Liver (tissue), 9 donors: Measurements from ENCODE around the gene GNB1L. TPM values are rescaled to one million over a fixed set of nuclear protein-coding genes. Genes with fewer than 3 reads are reported as not detected.

Source experiments
- DNase-seq: peaks from one replicate; pipeline ENCODE4 v3.0.0-alpha.2; 2017; ENCODE audit warnings: low spot score
- H3K27ac ChIP-seq, 2 donors: one replicate each; pipeline ENCODE4 v1.7.0; 2013; ENCODE audit warnings: inconsistent platforms in 2 of 2, low read length in 2 of 2, control low read depth in 1 of 2, low read depth in 1 of 2, mild to moderate bottlenecking in 1 of 2
- H3K27me3 ChIP-seq, 4 donors: one replicate each; pipeline versions ENCODE4 v1.6.1 to v1.7.0; 2013; ENCODE audit warnings: low read length in 3 of 4, inconsistent platforms in 1 of 4, mild to moderate bottlenecking in 1 of 4, moderate library complexity in 1 of 4; ENCODE audit not compliant: control insufficient read depth in 4 of 4, insufficient read depth in 4 of 4
- H3K36me3 ChIP-seq, 4 donors: one replicate each; pipeline versions ENCODE4 v1.6.1 to v1.7.0; 2013; ENCODE audit warnings: low read length in 3 of 4, mild to moderate bottlenecking in 3 of 4, low read depth in 1 of 4, moderate library complexity in 1 of 4; ENCODE audit not compliant: control insufficient read depth in 4 of 4, insufficient read depth in 3 of 4
- H3K4me1 ChIP-seq, 4 donors: one replicate each; pipeline versions ENCODE4 v1.6.1 to v1.7.0; 2013; ENCODE audit warnings: low read length in 3 of 4, mild to moderate bottlenecking in 3 of 4, moderate library complexity in 1 of 4; ENCODE audit not compliant: control insufficient read depth in 4 of 4, insufficient read depth in 4 of 4
- H3K4me3 ChIP-seq, 3 donors: one replicate each; pipeline versions ENCODE4 v1.6.1 to v1.7.0; 2013; ENCODE audit warnings: low read length in 3 of 3, control low read depth in 1 of 3, low read depth in 1 of 3, mild to moderate bottlenecking in 1 of 3
- H3K9ac ChIP-seq, 2 donors: one replicate each; pipeline ENCODE4 v1.7.0; 2013; ENCODE audit warnings: low read length in 2 of 2, mild to moderate bottlenecking in 2 of 2, moderate library complexity in 2 of 2, control low read depth in 1 of 2, low read depth in 1 of 2
- H3K9me3 ChIP-seq, 4 donors: one replicate each; pipeline versions ENCODE4 v1.6.1 to v1.7.0; 2013; ENCODE audit warnings: low read length in 3 of 4; ENCODE audit not compliant: control insufficient read depth in 4 of 4
- ATF3 ChIP-seq: IDR thresholded peaks from 2 replicates; pipeline ENCODE4 v1.6.1; 2016; ENCODE audit warnings: antibody characterized with exemption
- EGR1 ChIP-seq, 2 donors: IDR thresholded peaks; 2 replicates each; pipeline ENCODE4 v1.6.1; 2016 to 2018; ENCODE audit warnings: antibody characterized with exemption in 2 of 2, low read depth in 2 of 2
- HNF4A ChIP-seq, 2 donors: conservative IDR thresholded peaks; 2 replicates each; pipeline ENCODE4 v1.6.1; 2016; ENCODE audit warnings: antibody characterized with exemption in 2 of 2, mild to moderate bottlenecking in 2 of 2
- HNF4G ChIP-seq: IDR thresholded peaks from 2 replicates; pipeline ENCODE4 v1.6.1; 2016; ENCODE audit warnings: antibody characterized with exemption
- JUND ChIP-seq, 2 donors: IDR thresholded peaks; 2 replicates each; pipeline ENCODE4 v1.6.1; 2016; ENCODE audit warnings: antibody characterized with exemption in 2 of 2
- REST ChIP-seq: IDR thresholded peaks from 2 replicates; pipeline ENCODE4 v1.6.1; 2016; ENCODE audit warnings: antibody characterized with exemption, mild to moderate bottlenecking
- RXRA ChIP-seq, 2 donors: IDR thresholded peaks; 2 replicates each; pipeline ENCODE4 v1.6.1; 2017 to 2018; ENCODE audit warnings: antibody characterized with exemption in 2 of 2, mild to moderate bottlenecking in 1 of 2
- SP1 ChIP-seq: IDR thresholded peaks from 2 replicates; pipeline ENCODE4 v1.6.1; 2018; ENCODE audit warnings: antibody characterized with exemption, mild to moderate bottlenecking
- TAF1 ChIP-seq: conservative IDR thresholded peaks from 2 replicates; pipeline ENCODE4 v1.6.1; 2016; ENCODE audit warnings: antibody characterized with exemption, mild to moderate bottlenecking
- whole genome bisulfite sequencing: extraction: QIAGEN DNeasy Blood & Tissue Kit; methylation state at CpG from one replicate; pipeline ENCODE4 v1.1.7; 2013; 5-methylcytosine and 5-hydroxymethylcytosine counted together
- polyA plus RNA-seq, 2 donors: library from polyadenylated mRNA; stranded (reverse) in 1 of 2; unstranded in 1 of 2; fragments of 200-250 nt in 1 of 2; fragments of >200 nt in 1 of 2; fragmentation: Nextera tagmentation in 1 of 2; extraction: Ambion mirVana in 1 of 2; gene quantifications; one replicate each; pipeline versions ENCODE4 v1.2.1 to v1.2.3, GENCODE V29; 2013 to 2015
- total RNA-seq, 2 donors: library from RNA; depleted of rRNA; stranded (reverse); fragments of >200 nt; gene quantifications; one replicate each; pipeline ENCODE4 v1.2.3, GENCODE V29; 2014
- TF ChIP-seq, protein P1 (sequence below): IDR thresholded peaks from 2 replicates; pipeline ENCODE4 v1.6.1; 2016; ENCODE audit warnings: antibody characterized with exemption
- TF ChIP-seq, protein P2 (sequence below): IDR thresholded peaks from 2 replicates; pipeline ENCODE4 v1.6.1; 2016; ENCODE audit warnings: antibody characterized with exemption
- donor health status: healthy.
- donor health status: healthy.
- donor health status: healthy.
- donor health status: healthy.
- donor health status: healthy.

Gene GNB1L
- total and polyA plus RNA-seq, 4 donors, result 1.5 to 3.6 (median 1.9) TPM

DNA sequence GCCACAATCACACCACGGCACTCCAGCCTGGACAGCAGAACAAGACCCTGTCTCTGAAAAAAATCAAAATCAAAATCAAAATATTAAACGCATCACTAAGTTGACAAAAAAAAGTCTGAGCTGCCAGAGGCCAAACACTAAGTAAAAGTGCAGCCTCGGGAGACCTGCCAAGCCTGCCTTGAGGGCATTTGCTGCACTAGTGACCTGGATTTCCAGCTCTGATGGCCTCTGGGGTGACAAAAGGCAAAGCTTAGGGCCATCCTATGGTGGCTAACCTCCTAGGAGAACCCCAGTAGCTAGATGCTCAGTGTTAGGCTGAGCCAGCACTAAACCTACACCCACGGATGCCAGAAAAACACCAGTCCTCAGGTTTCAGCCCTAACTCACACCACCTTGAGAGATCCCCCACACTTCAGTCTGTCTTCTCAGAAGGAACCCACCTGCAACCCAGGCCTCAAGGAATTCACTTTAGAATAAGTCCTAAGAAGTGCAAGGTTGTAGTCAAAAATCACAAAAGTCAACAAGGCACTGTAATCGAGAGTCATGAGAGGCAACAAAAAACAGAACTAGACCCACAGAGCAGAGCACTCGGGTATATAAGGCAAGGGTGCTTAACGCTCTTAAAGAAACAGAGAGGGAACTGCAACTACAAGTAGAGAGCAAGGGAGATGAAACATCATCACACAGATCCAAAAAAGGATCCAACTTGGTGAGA is 28.6 kb downstream of the GNB1L start:
- no peaks in the 10 kb centered on the region for H3K36me3 ChIP-seq
- H3K27me3 ChIP-seq, result no peaks in the 10 kb centered on the region
- H3K9me3 ChIP-seq, result no peaks in the 10 kb centered on the region
- TF ChIP-seq, protein P1, sequence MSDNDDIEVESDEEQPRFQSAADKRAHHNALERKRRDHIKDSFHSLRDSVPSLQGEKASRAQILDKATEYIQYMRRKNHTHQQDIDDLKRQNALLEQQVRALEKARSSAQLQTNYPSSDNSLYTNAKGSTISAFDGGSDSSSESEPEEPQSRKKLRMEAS, result no peak
- peak in 1 of 2 donors; percentile 7 for TF ChIP-seq HNF4A (conservative IDR thresholded peaks at IDR 0.05)
- H3K4me3 ChIP-seq, result no peak overlapping the region
- no peak overlapping the region for H3K27ac ChIP-seq
- peaks cover 9 to 47% (median 40%) of the 10 kb centered on the region in 4 donors for H3K4me1 ChIP-seq
- no peak overlapping the region for H3K9ac ChIP-seq
- DNase-seq, result no peak
- 76% methylated on average over 7 of the region's 7 CpGs for WGBS

DNA sequence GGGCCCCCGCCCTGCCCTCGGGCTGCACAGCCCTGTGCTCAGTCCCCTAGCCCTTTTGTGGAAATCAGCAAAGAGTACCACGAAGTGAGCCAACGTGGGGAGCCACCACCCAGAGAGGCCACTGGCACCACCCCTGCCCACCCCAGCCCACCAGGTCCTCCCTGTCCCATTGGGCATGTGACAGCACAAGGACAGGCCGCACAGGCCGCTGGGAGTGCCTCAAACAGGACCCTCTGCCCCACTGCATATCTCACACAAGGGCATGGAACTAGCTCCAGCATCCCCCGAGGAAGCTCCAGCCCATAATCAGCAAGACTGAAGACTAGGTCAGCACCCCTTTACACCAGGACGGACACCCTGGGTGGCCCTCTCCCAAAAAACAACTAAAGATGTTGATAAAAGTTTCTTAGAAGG is 29.7 kb downstream of the GNB1L start:
- Histone ChIP-seq H3K27me3 (no peaks in the 10 kb centered on the region), H3K36me3 (no peaks in the 10 kb centered on the region), H3K4me1 (peaks cover 9 to 47% (median 40%) of the 10 kb centered on the region in 4 donors), H3K27ac (peak overlapping the region; percentile 47 to 57), H3K9me3 (no peaks in the 10 kb centered on the region), H3K4me3 (no peak overlapping the region), H3K9ac (no peak overlapping the region)
- TF ChIP-seq TAF1, result no peak
- TF ChIP-seq, protein P1, result no peak
- TF ChIP-seq, protein P2, sequence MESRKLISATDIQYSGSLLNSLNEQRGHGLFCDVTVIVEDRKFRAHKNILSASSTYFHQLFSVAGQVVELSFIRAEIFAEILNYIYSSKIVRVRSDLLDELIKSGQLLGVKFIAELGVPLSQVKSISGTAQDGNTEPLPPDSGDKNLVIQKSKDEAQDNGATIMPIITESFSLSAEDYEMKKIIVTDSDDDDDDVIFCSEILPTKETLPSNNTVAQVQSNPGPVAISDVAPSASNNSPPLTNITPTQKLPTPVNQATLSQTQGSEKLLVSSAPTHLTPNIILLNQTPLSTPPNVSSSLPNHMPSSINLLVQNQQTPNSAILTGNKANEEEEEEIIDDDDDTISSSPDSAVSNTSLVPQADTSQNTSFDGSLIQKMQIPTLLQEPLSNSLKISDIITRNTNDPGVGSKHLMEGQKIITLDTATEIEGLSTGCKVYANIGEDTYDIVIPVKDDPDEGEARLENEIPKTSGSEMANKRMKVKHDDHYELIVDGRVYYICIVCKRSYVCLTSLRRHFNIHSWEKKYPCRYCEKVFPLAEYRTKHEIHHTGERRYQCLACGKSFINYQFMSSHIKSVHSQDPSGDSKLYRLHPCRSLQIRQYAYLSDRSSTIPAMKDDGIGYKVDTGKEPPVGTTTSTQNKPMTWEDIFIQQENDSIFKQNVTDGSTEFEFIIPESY, result no peak
- peak; percentile 30 for DNase-seq
- WGBS, result 96% methylated on average over 8 of the region's 8 CpGs

- peak; percentile 16 for TF ChIP-seq HNF4G
- TF ChIP-seq SP1, result peak; percentile 77
- TF ChIP-seq EGR1 (IDR thresholded peaks at IDR 0.05; ENCODE audit: low read depth in 2 of 2), result no peak
- peak; percentile 23 for TF ChIP-seq REST
- no peak for TF ChIP-seq TAF1
- no peak for TF ChIP-seq ATF3
- TF ChIP-seq RXRA (IDR thresholded peaks at IDR 0.05), result peak; percentile 68 to 79
- peak in 1 of 2 donors; percentile 25 for TF ChIP-seq JUND (IDR thresholded peaks at IDR 0.05)
- peak; percentile 78 to 84 for TF ChIP-seq HNF4A (conservative IDR thresholded peaks at IDR 0.05)
- Histone ChIP-seq H3K9me3 (no peaks in the 10 kb centered on the region), H3K4me3 (no peak overlapping the region), H3K27me3 (no peaks in the 10 kb centered on the region), H3K4me1 (peaks cover 9 to 47% (median 40%) of the 10 kb centered on the region in 4 donors), H3K9ac (no peak overlapping the region), H3K27ac (peak overlapping the region; percentile 47 to 57), H3K36me3 (no peaks in the 10 kb centered on the region)
- peak; percentile 48 for DNase-seq
- 62% methylated on average over 16 of the region's 16 CpGs for WGBS
Observed at GRCh38 chr22:19824212-19824925, 30.3 kb downstream of the GNB1L start.
